ENCODE data around the gene IGF2. TPM values are rescaled to one million over a fixed set of nuclear protein-coding genes. Genes with fewer than 3 reads are reported as not detected.

IGF2 gene
- total RNA-seq, 3 donors from 2014 or later, result 7.6 to 27.6 (median 12.1) TPM

DNA sequence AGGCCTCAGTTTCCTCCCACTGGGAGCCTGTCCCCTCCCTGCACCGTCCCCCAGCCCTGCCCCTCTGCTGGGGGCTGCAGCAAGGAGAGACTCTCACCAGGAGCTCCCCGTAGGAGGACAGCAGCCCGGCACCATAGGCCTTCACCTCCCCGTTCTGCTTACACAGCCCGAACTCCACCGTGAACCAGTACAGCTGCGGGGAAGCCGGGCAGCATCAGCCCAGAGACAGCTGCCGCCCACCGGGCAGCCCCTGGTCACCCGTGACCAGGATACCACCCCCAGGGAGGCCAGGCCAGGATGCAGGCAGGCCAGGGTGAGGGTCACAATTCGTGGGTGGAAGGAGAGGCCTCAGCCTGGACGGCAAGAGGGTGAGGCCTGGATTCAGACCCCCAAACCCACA lies 26.4 kb upstream of the IGF2 start:
- H3K4me3 ChIP-seq, result no peak overlapping the region
- H3K9me3 ChIP-seq, result no peaks in the 10 kb centered on the region
- H3K4me1 ChIP-seq (ENCODE audit: low read depth), result peaks cover 7% of the 10 kb centered on the region
- TF ChIP-seq, protein P1, sequence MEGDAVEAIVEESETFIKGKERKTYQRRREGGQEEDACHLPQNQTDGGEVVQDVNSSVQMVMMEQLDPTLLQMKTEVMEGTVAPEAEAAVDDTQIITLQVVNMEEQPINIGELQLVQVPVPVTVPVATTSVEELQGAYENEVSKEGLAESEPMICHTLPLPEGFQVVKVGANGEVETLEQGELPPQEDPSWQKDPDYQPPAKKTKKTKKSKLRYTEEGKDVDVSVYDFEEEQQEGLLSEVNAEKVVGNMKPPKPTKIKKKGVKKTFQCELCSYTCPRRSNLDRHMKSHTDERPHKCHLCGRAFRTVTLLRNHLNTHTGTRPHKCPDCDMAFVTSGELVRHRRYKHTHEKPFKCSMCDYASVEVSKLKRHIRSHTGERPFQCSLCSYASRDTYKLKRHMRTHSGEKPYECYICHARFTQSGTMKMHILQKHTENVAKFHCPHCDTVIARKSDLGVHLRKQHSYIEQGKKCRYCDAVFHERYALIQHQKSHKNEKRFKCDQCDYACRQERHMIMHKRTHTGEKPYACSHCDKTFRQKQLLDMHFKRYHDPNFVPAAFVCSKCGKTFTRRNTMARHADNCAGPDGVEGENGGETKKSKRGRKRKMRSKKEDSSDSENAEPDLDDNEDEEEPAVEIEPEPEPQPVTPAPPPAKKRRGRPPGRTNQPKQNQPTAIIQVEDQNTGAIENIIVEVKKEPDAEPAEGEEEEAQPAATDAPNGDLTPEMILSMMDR (IDR thresholded peaks at IDR 0.05), result no peak
- ATAC-seq (no peak), DNase-seq (no peak)
- intact Hi-C loops (cut with DNase I, micrococcal nuclease), result no loop called here
- no peaks in the 10 kb centered on the region for H3K36me3 ChIP-seq (ENCODE audit: low read depth)

DNA sequence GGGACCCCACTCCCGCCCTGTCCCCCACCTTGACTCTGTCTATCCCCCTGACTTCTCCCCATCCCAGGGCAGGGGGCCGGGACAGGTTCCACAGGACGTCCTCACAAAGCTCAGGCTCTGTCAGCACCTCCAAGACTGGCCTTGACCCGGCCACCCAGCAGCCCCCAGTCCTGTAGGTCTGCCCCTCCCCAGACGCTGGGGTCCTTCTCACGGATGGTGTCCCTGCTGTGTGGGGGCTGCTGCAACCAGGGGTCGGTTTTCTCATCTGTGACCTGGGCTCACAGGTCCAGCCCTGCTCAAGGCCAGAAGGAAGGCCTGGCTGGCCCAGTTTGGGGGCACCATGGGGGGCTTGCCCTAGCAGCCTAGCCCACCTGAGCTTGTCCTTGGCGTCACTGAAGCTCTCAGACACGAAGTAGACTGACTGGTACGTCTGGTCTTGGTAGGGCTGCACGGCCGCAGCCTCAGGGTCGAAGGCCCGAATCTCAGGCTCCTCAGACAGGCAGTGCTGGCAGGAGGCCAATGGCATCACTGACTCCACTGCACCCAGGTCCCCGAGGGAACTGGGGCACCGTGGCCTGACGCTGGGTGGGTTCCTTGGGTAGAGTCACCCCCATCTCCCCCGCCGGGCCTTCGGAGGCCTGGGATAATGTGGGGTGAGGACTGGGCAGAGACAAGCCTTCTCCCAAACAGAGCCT lies 25.8 kb upstream of the IGF2 start:
- no peaks in the 10 kb centered on the region for H3K9me3 ChIP-seq
- no peak for ATAC-seq
- H3K36me3 ChIP-seq (ENCODE audit: low read depth), result no peaks in the 10 kb centered on the region
- TF ChIP-seq, protein P1 (IDR thresholded peaks at IDR 0.05), result no peak
- intact Hi-C loops (cut with DNase I, micrococcal nuclease), result no loop called here
- H3K4me1 ChIP-seq (ENCODE audit: low read depth), result peaks cover 7% of the 10 kb centered on the region
- no peak for DNase-seq
- no peak overlapping the region for H3K4me3 ChIP-seq

DNA sequence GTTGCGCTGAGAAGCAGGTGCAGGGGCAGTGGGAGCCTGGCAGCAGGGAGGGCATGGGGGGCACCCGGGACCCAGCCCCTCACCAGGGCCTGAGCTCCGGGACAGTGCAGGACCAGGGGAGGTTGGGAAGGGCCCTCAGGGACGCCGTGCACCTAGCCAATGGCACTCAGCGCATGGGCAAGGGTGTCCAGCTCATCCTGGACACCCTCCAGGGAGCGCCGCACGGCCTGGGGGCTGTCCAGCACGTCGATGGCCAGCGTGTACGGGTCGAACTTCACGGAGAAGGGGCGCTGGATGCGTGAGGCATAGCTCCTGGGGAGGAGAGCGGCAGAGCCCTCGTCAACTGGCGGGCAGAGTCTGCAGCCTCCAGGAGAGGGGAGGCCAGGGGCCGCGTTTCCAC lies 24.9 kb upstream of the IGF2 start:
- DNase-seq (no peak), ATAC-seq (no peak)
- H3K9me3 ChIP-seq, result no peaks in the 10 kb centered on the region
- peaks cover 7% of the 10 kb centered on the region for H3K4me1 ChIP-seq (ENCODE audit: low read depth)
- intact Hi-C loops (cut with DNase I, micrococcal nuclease), result no loop called here
- no peak overlapping the region for H3K4me3 ChIP-seq
- TF ChIP-seq, protein P1 (IDR thresholded peaks at IDR 0.05), result no peak
- no peaks in the 10 kb centered on the region for H3K36me3 ChIP-seq (ENCODE audit: low read depth)

DNA sequence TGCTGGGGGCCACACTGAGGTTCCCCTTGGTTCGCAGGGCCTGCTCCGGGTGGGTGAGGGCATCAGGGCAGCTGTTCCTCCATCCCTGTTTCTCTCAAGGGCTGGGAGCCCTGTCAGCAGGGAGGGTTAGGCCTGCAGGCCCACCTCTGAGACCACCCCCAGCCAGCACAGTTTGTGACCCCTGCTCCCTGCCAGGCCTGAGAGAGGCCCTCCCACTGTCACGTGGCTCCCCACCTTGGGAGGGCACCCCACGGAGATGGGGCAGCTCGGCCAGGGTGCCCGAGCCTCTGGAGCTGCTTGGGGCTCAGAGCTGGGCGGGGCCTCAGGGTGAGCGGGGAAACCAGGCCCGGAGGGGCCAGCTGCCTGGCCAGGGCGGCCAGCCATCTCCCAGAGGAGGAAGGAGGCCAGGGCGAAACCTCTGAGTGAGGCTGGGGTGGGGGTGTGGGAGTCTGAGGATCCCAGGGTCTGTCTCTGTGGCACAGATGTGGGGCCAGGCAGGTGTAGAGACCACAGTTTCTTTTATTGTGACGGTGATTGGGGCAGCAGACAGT lies 24.3 kb upstream of the IGF2 start:
- no peaks in the 10 kb centered on the region for H3K9me3 ChIP-seq
- H3K36me3 ChIP-seq (ENCODE audit: low read depth), result no peaks in the 10 kb centered on the region
- H3K4me1 ChIP-seq (ENCODE audit: low read depth), result peaks cover 7% of the 10 kb centered on the region
- intact Hi-C loops (cut with DNase I, micrococcal nuclease), result no loop called here
- TF ChIP-seq, protein P1 (IDR thresholded peaks at IDR 0.05), result no peak
- H3K4me3 ChIP-seq, result no peak overlapping the region
- no peak for DNase-seq
- ATAC-seq, result no peak

DNA sequence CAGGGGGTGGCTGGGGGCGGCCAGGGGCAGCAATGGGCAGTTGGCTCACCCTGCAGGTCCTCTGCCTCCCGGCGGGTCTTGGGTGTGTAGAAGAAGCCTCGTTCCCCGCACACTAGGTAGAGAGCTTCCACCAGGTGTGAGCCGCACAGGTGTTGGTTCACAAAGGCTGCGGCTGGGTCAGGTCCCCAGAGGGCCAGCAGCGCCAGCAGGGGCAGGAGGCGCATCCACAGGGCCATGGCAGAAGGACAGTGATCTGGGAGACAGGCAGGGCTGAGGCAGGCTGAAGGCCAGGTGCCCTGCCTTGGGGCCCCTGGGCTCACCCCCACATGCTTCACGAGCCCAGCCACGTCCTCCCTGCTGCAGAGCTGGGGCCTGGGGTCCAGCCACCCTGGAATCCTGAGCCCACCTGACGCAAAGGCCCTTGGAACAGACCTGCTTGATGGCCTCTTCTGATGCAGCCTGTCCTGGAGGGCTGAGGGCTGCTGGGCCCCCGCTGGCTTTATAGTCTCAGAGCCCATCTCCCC lies 21.6 kb upstream of the IGF2 start, which contains the start of gene INS:
INS (minus strand) TSS at position 474 of the 524 bp plus-strand sequence; CDS start at position 236, 238 bp downstream.
- no peaks in the 10 kb centered on the region for H3K9me3 ChIP-seq
- H3K4me1 ChIP-seq (ENCODE audit: low read depth), result no peaks in the 10 kb centered on the region
- TF ChIP-seq, protein P1 (IDR thresholded peaks at IDR 0.05), result no peak
- ATAC-seq (no peak), DNase-seq (no peak)
- H3K4me3 ChIP-seq, result no peak within 1 kb of the TSS
- H3K36me3 ChIP-seq (ENCODE audit: low read depth), result no peaks in the 10 kb centered on the region
- intact Hi-C loops (cut with DNase I, micrococcal nuclease), result no loop called here

All from mucosa of descending colon (tissue), 3 donors.